WTC11 (cell line): Measurements from ENCODE around the gene IFNL2. TPM values are rescaled to one million over a fixed set of nuclear protein-coding genes. Genes with fewer than 3 reads are reported as not detected.

Experiments
- ATAC-seq: fragments of 200-7000 bp; cut with Tn5 transposase; 2 replicates; pipeline ENCODE4 v1.10.0; 2021; ENCODE audit warnings: mild to moderate bottlenecking, moderate library complexity
- CTCF ChIA-PET: fragments of 300-600 bp; sonication (Branson Sonifier 250); formaldehyde crosslinking; loops from one replicate; lab custom pipeline; 2021; ENCODE audit warnings: antibody characterized with exemption; lab: Charles Lee
- POLR2A ChIA-PET: fragments of 350-600 bp; sonication (Branson Sonifier 250); formaldehyde crosslinking; loops from one replicate; lab custom pipeline; 2021; ENCODE audit warnings: antibody characterized with exemption; lab: Charles Lee
- DNase-seq: peaks from one replicate; pipeline ENCODE4 v3.0.0; 2021; ENCODE audit warnings: low spot score
- H3K27ac Mint-ChIP-seq: 2 replicates; pipeline ENCODE4 v1.8.0; 2021; ENCODE audit warnings: mixed read lengths
- H3K27me3 Mint-ChIP-seq: 2 replicates; pipeline ENCODE4 v1.8.0; 2021; ENCODE audit warnings: low read depth, mild to moderate bottlenecking, moderate library complexity, mixed read lengths
- H3K36me3 Mint-ChIP-seq: 2 replicates; pipeline ENCODE4 v1.8.0; 2021; ENCODE audit warnings: mixed read lengths
- H3K4me1 Mint-ChIP-seq: 2 replicates; pipeline ENCODE4 v1.8.0; 2022; ENCODE audit warnings: mixed read lengths
- H3K4me3 Mint-ChIP-seq: 2 replicates; pipeline ENCODE4 v1.8.0; 2021; ENCODE audit warnings: mild to moderate bottlenecking, moderate library complexity, mixed read lengths
- H3K9me3 Mint-ChIP-seq: 2 replicates; pipeline ENCODE4 v1.8.0; 2021; ENCODE audit warnings: mixed read lengths
- ARID4B ChIP-seq: sonication (generic); formaldehyde crosslinking; IDR thresholded peaks from 2 replicates; pipeline ENCODE4 v1.8.0; 2023; ENCODE audit warnings: missing genetic modification reagents, mild to moderate bottlenecking, borderline replicate concordance
- ATF1 ChIP-seq: sonication (generic); formaldehyde crosslinking; IDR thresholded peaks from 2 replicates; pipeline ENCODE4 v1.8.1; 2023; ENCODE audit warnings: mild to moderate bottlenecking, moderate library complexity, missing genetic modification reagents
- CDX4 ChIP-seq: fragments of 250-450 bp; sonication (Bioruptor Pico); IDR thresholded peaks from 2 replicates; pipeline ENCODE4 v1.9.0; 2021; ENCODE audit warnings: moderate library complexity, mild to moderate bottlenecking, inconsistent platforms, borderline replicate concordance
- CREM ChIP-seq: sonication (generic); formaldehyde crosslinking; IDR thresholded peaks from 2 replicates; pipeline ENCODE4 v1.8.1; 2022; ENCODE audit warnings: mild to moderate bottlenecking, missing genetic modification reagents, moderate library complexity
- E2F1 ChIP-seq: sonication (generic); formaldehyde crosslinking; IDR thresholded peaks from 2 replicates; pipeline ENCODE4 v1.8.0; 2022; ENCODE audit warnings: mild to moderate bottlenecking, missing genetic modification reagents
- E2F4 ChIP-seq: sonication (generic); formaldehyde crosslinking; IDR thresholded peaks from 2 replicates; pipeline ENCODE4 v1.8.1; 2022; ENCODE audit warnings: low read depth, mild to moderate bottlenecking, moderate library complexity, missing genetic modification reagents, borderline replicate concordance
- ESRRA ChIP-seq: sonication (generic); formaldehyde crosslinking; IDR thresholded peaks from 2 replicates; pipeline ENCODE4 v1.8.1; 2022; ENCODE audit warnings: mild to moderate bottlenecking, missing genetic modification reagents, borderline replicate concordance
- GRHL2 ChIP-seq: fragments of 250-450 bp; sonication (Bioruptor Pico); IDR thresholded peaks from 2 replicates; pipeline ENCODE4 v1.8.0; 2022; ENCODE audit warnings: mild to moderate bottlenecking, moderate library complexity; ENCODE audit not compliant: insufficient replicate concordance, severe bottlenecking
- IRF1 ChIP-seq: sonication (generic); formaldehyde crosslinking; IDR thresholded peaks from 2 replicates; pipeline ENCODE4 v1.8.0; 2023; ENCODE audit warnings: missing genetic modification reagents
- IRF2 ChIP-seq: sonication (generic); formaldehyde crosslinking; IDR thresholded peaks from 2 replicates; pipeline ENCODE4 v1.8.0; 2022; ENCODE audit warnings: low read depth, missing genetic modification reagents, borderline replicate concordance
- PRRX2 ChIP-seq: fragments of 250-450 bp; sonication (Bioruptor Pico); IDR thresholded peaks from 2 replicates; pipeline ENCODE4 v1.8.0; 2021; ENCODE audit warnings: mild to moderate bottlenecking
- SMAD3 ChIP-seq: sonication (generic); formaldehyde crosslinking; IDR thresholded peaks from 2 replicates; pipeline ENCODE4 v1.8.0; 2022; ENCODE audit warnings: missing genetic modification reagents, mild to moderate bottlenecking, borderline replicate concordance
- STAT6 ChIP-seq: sonication (generic); formaldehyde crosslinking; conservative IDR thresholded peaks from 2 replicates; pipeline ENCODE4 v1.8.1; 2023; ENCODE audit warnings: mild to moderate bottlenecking, low read depth, missing genetic modification reagents, moderate library complexity
- TEAD4 ChIP-seq: sonication (generic); formaldehyde crosslinking; IDR thresholded peaks from 2 replicates; pipeline ENCODE4 v1.8.0; 2022; ENCODE audit warnings: mild to moderate bottlenecking, missing genetic modification reagents
- ZMAT4 ChIP-seq: fragments of 250-450 bp; sonication (Bioruptor Pico); IDR thresholded peaks from 2 replicates; pipeline ENCODE4 v1.9.0; 2021; ENCODE audit warnings: mild to moderate bottlenecking
- ZNF263 ChIP-seq: sonication (generic); formaldehyde crosslinking; IDR thresholded peaks from 2 replicates; pipeline ENCODE4 v1.8.1; 2022; ENCODE audit warnings: low read depth, mild to moderate bottlenecking, moderate library complexity, missing genetic modification reagents
- ZNF281 ChIP-seq: sonication (generic); formaldehyde crosslinking; IDR thresholded peaks from 2 replicates; pipeline ENCODE4 v1.8.0; 2023; ENCODE audit warnings: mild to moderate bottlenecking, missing genetic modification reagents
- ZNF317 ChIP-seq: sonication (generic); formaldehyde crosslinking; IDR thresholded peaks from 2 replicates; pipeline ENCODE4 v1.8.1; 2023; ENCODE audit warnings: low read depth, mild to moderate bottlenecking, moderate library complexity, missing genetic modification reagents, borderline replicate concordance
- total RNA-seq: library from RNA; stranded (reverse); gene quantifications from 3 replicates; pipeline ENCODE4 v1.2.3, GENCODE V29; 2021

The IFNL2 gene
- total RNA-seq, 1 experiment from 2014 or later, result not detected

GRCh38 chr19:39301021-39301420, 32.8 kb downstream of the IFNL2 start:
- H3K27me3 Mint-ChIP-seq, result peaks cover 28% of the 10 kb centered on the region
- POLR2A ChIA-PET, result interaction anchor here (0.7 kb wide), 1 partner anchor 368 kb away, joined by 4 read pairs; no protein-coding TSS in a partner anchor
- ATAC-seq, result no peak
- CTCF ChIA-PET, result interaction anchor here (0.7 kb wide), 1 partner anchor 1207 kb away, joined by 3 read pairs; no protein-coding TSS in a partner anchor
- H3K9me3 Mint-ChIP-seq, result no peaks in the 10 kb centered on the region
- no peaks in the 10 kb centered on the region for H3K36me3 Mint-ChIP-seq
- no peak for DNase-seq
- TF ChIP-seq TEAD4 (no peak), ZNF281 (CRISPR knock-in tag) (no peak), IRF1 (no peak), SMAD3 (no peak), ZMAT4 (CRISPR knock-in tag) (no peak), PRRX2 (CRISPR knock-in tag) (no peak), GRHL2 (CRISPR knock-in tag) (no peak), ZNF317 (no peak), ESRRA (no peak), E2F1 (CRISPR knock-in tag) (no peak), E2F4 (CRISPR knock-in tag) (no peak), ZNF263 (no peak), STAT6 (CRISPR knock-in tag) (no peak), CREM (CRISPR knock-in tag) (no peak), CDX4 (CRISPR knock-in tag) (no peak), ATF1 (no peak), ARID4B (CRISPR knock-in tag) (no peak), IRF2 (CRISPR knock-in tag) (no peak)
- H3K4me1 Mint-ChIP-seq, result peaks cover 27% of the 10 kb centered on the region
- H3K4me3 Mint-ChIP-seq, result no peak overlapping the region
- H3K27ac Mint-ChIP-seq, result peak overlapping the region; percentile 40; the same call in 1 of the 2 replicates
